Activated naive CD4-positive, alpha-beta T cell (primary cell): ENCODE results near the gene GNB1L.
"Not testable (repeated sequence)": the region's sequence is repeated elsewhere in the genome, so short reads cannot be mapped to it uniquely, and the experiment has no call there.

Experiments
- DNase-seq, 4 experiments: peaks; one replicate each; lab custom pipeline; 2025; lab: John Stamatoyannopoulos, UW

Gene GNB1L

DNA sequence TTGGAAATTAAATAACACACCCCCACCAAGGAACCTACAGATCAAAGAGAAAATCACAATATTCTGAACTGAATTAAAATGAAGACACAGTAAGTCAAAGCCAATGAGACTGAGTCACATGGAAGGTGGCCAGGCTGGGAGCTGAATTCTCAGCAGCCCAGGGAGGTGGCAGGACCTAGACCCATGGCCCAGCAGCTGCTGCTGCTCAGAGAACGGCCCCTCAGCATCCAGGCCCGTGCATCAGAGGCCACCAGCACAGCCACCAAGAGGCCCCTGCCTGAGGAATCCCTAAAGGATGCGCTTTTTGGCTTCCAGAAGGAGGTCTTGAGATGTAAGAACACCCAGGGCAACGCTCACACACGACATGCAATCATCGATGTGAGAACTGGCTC, 59.1 kb downstream of the GNB1L start:
- no peak for DNase-seq

- DNase-seq = no peak
Measured at GRCh38 chr22:19793661-19794310, 60.9 kb downstream of the GNB1L start.

- DNase-seq = no peak
Measured at GRCh38 chr22:19793161-19793560, 61.5 kb downstream of the GNB1L start.

DNA sequence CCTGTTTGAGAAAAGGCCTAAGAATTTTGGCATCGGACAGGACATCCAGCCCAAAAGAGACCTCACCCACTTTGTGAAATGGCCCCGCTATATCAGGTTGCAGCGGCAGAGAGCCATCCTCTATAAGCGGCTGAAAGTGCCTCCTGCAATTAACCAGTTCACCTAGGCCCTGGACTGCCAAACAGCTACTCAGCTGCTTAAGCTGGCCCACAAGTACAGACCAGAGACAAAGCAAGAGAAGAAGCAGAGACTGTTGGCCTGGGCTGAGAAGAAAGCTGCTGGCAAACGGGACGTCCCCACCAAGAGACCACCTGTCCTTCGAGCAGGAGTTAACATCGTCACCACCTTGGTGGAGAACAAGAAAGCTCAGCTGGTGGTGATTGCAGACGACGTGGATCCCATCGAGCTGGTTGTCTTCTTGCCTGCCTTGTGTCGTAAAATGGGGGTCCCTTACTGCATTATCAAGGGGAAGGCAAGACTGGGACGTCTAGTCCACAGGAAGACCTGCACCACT, 62.2 kb downstream of the GNB1L start:
- DNase-seq = not testable (repeated sequence)

DNA sequence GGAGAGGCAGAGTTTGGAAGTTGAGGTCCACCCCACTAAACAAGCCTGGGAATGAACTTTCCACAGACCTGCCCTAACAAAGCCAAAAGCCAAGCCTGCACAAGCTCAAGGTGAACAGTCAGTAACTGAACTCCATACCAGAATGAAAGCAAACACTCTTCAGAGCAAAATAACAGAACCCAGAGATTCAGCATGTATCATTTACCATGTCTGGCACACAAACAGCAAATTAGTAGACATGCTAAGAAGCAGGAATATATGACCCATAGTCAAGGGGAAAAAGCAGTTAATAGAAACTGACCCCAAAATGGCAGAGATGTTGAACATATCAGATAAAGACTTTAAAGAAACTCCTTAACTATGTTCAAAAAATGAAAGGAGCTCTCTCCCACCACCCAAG, 62.8 kb downstream of the GNB1L start:
- no peak for DNase-seq

DNA sequence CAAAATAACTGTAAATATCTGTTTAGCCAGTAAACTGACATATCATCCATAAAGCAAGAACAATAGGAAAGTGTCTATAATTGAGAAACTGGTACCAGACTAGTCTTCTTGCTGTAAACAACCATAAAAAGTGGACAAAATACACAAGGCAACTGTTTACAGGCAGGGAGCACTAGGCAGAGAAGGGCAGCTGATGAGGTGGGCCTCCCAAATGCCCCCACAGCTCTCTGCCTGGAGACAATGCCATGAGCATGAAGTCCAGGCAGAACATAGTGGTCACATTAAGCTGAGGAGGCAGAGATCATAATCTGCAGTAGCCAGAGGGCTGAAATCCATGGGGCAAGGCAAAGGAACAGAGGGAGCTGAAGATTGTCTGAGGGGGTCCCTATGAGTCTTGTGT, 63.4 kb downstream of the GNB1L start:
- no peak for DNase-seq

- DNase-seq = no peak
Measured at GRCh38 chr22:19789828-19790227, 64.8 kb downstream of the GNB1L start.

- no peak for DNase-seq
Measured at GRCh38 chr22:19789406-19789805, 65.3 kb downstream of the GNB1L start.

- no peak for DNase-seq
Measured at GRCh38 chr22:19788661-19789225, 65.9 kb downstream of the GNB1L start.

- no peak for DNase-seq
Measured at GRCh38 chr22:19787849-19788141, 66.9 kb downstream of the GNB1L start.

DNA sequence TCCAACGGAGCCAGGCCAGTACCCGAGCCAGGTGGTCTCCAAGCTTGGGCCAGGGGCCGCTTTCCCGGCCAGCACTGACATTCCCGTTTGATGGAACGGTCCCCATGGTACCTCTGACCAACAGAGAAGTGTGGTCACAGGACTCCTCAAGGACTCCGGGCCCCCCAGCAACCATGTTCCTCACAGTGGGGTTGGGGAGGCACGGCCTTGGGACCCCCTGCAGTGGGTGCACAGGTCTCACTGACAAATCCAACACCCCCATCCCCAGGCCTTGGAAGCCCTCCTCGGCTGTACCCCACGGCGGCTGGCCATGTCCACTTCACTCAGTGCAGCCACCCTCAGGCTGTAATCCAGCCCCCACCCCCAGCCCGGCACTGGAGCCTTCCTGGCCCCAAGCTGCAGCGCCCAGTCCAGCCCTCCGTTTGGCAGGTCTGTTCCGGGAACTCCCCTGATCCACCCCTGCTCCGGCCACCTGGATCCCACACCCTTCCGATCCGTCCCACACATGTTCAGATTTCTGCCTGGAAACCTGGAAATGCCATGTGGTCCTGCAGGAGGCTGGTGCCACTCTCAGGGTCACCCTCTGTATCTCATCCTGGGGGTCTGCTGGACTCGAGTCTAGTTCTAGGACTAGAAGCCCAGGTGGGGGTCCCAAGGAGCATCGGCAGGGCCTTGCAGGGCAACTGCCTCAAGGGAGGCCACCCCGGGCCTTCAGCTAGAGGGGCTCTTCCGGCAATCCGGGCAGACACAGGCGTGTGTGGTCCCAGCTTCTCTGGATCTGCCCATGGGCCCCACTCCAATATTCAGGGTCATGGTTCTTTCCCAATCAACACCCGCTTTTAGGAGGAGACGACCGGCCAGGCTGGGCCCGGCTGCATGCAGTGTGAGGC, 67.5 kb downstream of the GNB1L start:
- DNase-seq = no peak

DNA sequence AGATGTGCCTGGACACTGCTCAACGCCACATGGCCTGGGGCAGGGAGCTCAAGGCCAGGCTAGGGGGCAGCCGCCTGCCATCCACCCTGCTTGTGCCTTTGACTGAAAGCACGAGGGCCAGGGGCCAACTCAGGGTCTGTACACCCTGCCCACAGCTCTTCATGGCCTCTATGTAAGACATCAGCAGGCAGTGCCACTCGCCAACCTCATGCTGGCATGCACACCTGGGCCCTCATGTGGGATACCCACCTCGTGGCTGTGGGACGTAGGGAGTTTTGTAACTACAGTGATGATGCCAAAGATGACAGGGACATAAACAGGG, 68.4 kb downstream of the GNB1L start:
- DNase-seq = no peak

- DNase-seq = no peak
Measured at GRCh38 chr22:19785461-19786263, 69.0 kb downstream of the GNB1L start.

GRCh38 chr22:19784384-19785175, 70.1 kb downstream of the GNB1L start:
- no peak for DNase-seq

GRCh38 chr22:19783586-19784383, 70.9 kb downstream of the GNB1L start:
- no peak for DNase-seq

DNA sequence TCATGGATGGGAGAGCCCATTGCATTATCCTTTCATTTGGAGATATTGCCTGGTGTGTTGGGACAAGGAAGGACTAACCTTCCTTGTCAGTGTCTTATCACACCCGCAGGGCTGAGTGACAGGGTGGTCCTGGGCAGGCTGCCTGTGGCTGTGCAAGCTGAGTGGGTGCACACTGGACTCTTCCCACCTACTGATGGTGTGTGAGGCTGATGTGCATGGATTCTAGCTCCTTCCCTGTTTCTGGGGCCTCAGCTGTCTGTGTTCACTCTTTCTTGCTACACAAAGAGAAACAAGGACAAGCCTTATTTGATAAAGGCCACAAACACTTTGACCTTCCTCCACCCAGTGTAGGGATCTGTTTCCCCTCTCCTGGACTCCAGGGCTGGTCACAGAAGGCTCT, 72.1 kb downstream of the GNB1L start:
- no peak for DNase-seq

GRCh38 chr22:19779685-19780268, 74.9 kb downstream of the GNB1L start:
- DNase-seq = no peak

GRCh38 chr22:19779011-19779421, 75.7 kb downstream of the GNB1L start:
- no peak for DNase-seq

DNA sequence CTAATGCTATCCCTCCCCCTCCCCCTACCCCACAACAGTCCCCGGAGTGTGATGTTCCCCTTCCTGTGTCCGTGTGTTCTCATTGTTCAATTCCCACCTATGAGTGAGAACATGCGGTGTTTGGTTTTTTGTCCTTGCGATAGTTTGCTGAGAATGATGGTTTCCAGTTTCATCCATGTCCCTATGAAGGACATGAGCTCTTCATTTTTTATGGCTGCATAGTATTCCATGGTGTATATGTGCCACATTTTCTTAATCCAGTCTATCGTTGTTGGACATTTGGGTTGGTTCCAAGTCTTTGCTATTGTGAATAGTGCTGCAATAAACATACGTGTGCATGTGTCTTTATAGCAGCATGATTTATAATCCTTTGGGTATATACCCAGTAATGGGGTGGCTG, 77.5 kb downstream of the GNB1L start:
- not testable (repeated sequence) for DNase-seq

- no peak for DNase-seq
Measured at GRCh38 chr22:19776433-19777031, 78.1 kb downstream of the GNB1L start.
